SK-N-SH treated with all-trans-retinoic acid at 6 μM for 48 hours (cell line): ENCODE results near the gene SLC39A5.

Experiments
- ATAC-seq: fragments of 200-7000 bp; cut with Tn5 transposase; 3 replicates; pipeline ENCODE4 v1.9.1; 2020; ENCODE audit warnings: mild to moderate bottlenecking, moderate library complexity
- BACH2 ChIP-seq: fragments of 250-450 bp; sonication (Bioruptor Pico); IDR thresholded peaks from 2 replicates; pipeline ENCODE4 v1.9.0; 2021; ENCODE audit warnings: mild to moderate bottlenecking, borderline replicate concordance
- CREB5 ChIP-seq: fragments of 250-450 bp; sonication (Bioruptor Pico); IDR thresholded peaks from 2 replicates; pipeline ENCODE4 v1.5.1; 2020; ENCODE audit warnings: low read depth, mild to moderate bottlenecking, moderate library complexity
- CSDC2 ChIP-seq: fragments of 250-450 bp; sonication (Bioruptor Pico); IDR thresholded peaks from 2 replicates; pipeline ENCODE4 v1.5.0; 2020; ENCODE audit warnings: mild to moderate bottlenecking, moderate library complexity
- GLIS3 ChIP-seq: fragments of 250-450 bp; sonication (Bioruptor Pico); IDR thresholded peaks from 2 replicates; pipeline ENCODE4 v1.5.0; 2020; ENCODE audit warnings: mild to moderate bottlenecking, moderate library complexity
- ISL1 ChIP-seq: fragments of 250-450 bp; sonication (Bioruptor Pico); IDR thresholded peaks from 2 replicates; pipeline ENCODE4 v2.1.2; 2022; ENCODE audit warnings: mild to moderate bottlenecking, moderate library complexity
- OSR1 ChIP-seq: fragments of 250-450 bp; sonication (Bioruptor Pico); IDR thresholded peaks from 2 replicates; pipeline ENCODE4 v1.8.0; 2022; ENCODE audit warnings: moderate library complexity, mild to moderate bottlenecking, inconsistent platforms
- POU6F1 ChIP-seq: fragments of 250-450 bp; sonication (Bioruptor Pico); IDR thresholded peaks from 2 replicates; pipeline ENCODE4 v1.8.0; 2021; ENCODE audit warnings: low read depth, mild to moderate bottlenecking, moderate library complexity, borderline replicate concordance
- RARB ChIP-seq: fragments of 250-450 bp; sonication (Bioruptor Pico); IDR thresholded peaks from 2 replicates; pipeline ENCODE4 v1.8.0; 2021; ENCODE audit warnings: mild to moderate bottlenecking, moderate library complexity
- SNAI2 ChIP-seq: fragments of 250-450 bp; sonication (Bioruptor Pico); IDR thresholded peaks from 2 replicates; pipeline ENCODE4 v1.5.0; 2020; ENCODE audit warnings: mild to moderate bottlenecking, moderate library complexity
- TCF4 ChIP-seq: fragments of 250-450 bp; sonication (Bioruptor Pico); IDR thresholded peaks from 2 replicates; pipeline ENCODE4 v1.8.0; 2021; ENCODE audit warnings: mild to moderate bottlenecking, moderate library complexity, borderline replicate concordance
- ZC3H10 ChIP-seq: fragments of 250-450 bp; sonication (Bioruptor Pico); IDR thresholded peaks from 2 replicates; pipeline ENCODE4 v1.5.1; 2021; ENCODE audit warnings: mild to moderate bottlenecking, moderate library complexity
- ZFP3 ChIP-seq: fragments of 250-450 bp; sonication (Bioruptor Pico); IDR thresholded peaks from 2 replicates; pipeline ENCODE4 v1.5.0; 2020; ENCODE audit warnings: mild to moderate bottlenecking, moderate library complexity
- ZFP30 ChIP-seq: fragments of 450-650 bp; formaldehyde crosslinking; IDR thresholded peaks from 2 replicates; pipeline ENCODE4 v1.5.0; 2022; ENCODE audit warnings: mild to moderate bottlenecking, moderate library complexity
- ZNF565 ChIP-seq: fragments of 450-650 bp; formaldehyde crosslinking; conservative IDR thresholded peaks from 2 replicates; pipeline ENCODE4 v1.5.0; 2020; ENCODE audit warnings: low read depth, mild to moderate bottlenecking, moderate library complexity
- ZNF70 ChIP-seq: fragments of 450-650 bp; formaldehyde crosslinking; IDR thresholded peaks from 2 replicates; pipeline ENCODE4 v1.5.0; 2020; ENCODE audit warnings: mild to moderate bottlenecking, moderate library complexity
- ZNF8 ChIP-seq: fragments of 450-650 bp; formaldehyde crosslinking; IDR thresholded peaks from 2 replicates; pipeline ENCODE4 v1.5.0; 2020; ENCODE audit warnings: mild to moderate bottlenecking, moderate library complexity
- TF ChIP-seq, protein P1 (sequence below): fragments of 250-450 bp; sonication (Bioruptor Pico); IDR thresholded peaks from 2 replicates; pipeline ENCODE4 v1.5.0; 2020; ENCODE audit warnings: mild to moderate bottlenecking, moderate library complexity
- TF ChIP-seq, protein P2 (sequence below): fragments of 250-450 bp; sonication (Bioruptor Pico); IDR thresholded peaks from 2 replicates; pipeline ENCODE4 v1.5.1; 2021; ENCODE audit warnings: mild to moderate bottlenecking, moderate library complexity

Gene SLC39A5

GRCh38 chr12:56222531-56222895 is 7.3 kb upstream of the SLC39A5 start:
- TF ChIP-seq CSDC2 (CRISPR knock-in tag) (no peak), TCF4 (CRISPR knock-in tag) (no peak), GLIS3 (CRISPR knock-in tag) (no peak)
- no peak for ATAC-seq

DNA sequence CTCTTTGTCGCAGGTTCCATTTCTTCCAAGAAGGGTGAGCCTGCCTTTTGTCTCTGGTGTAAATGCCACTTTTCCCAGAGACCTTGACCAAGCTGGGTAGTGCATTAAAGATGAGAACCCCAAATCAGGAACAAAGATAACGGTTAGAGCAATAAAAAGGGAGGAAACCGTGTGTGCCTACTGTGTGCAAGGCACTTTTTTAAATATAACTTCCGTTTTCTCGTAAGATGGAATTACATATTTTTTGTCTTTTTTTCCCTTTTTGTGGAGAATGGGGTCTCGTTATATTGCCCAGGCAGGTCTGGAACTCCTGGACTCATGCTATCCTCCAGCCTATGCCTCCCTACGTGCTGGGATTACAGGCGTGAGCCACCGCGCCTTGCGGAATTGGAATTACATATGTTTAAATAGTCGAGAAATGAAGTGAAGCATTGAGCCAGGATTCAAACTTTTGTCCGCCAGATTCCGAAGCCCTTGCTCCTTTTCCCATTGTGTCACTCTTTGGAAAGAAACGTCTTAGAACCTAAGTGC is 6.2 kb upstream of the SLC39A5 start:
- TF ChIP-seq TCF4 (CRISPR knock-in tag) = no peak
- TF ChIP-seq BACH2 (CRISPR knock-in tag) = no peak
- TF ChIP-seq ZNF8 = no peak
- no peak; the same call in 1 of the 2 replicates for TF ChIP-seq ISL1 (CRISPR knock-in tag)
- no peak for TF ChIP-seq CREB5
- TF ChIP-seq ZNF565 (CRISPR knock-in tag) = no peak
- no peak for TF ChIP-seq GLIS3 (CRISPR knock-in tag)
- TF ChIP-seq, protein P1, sequence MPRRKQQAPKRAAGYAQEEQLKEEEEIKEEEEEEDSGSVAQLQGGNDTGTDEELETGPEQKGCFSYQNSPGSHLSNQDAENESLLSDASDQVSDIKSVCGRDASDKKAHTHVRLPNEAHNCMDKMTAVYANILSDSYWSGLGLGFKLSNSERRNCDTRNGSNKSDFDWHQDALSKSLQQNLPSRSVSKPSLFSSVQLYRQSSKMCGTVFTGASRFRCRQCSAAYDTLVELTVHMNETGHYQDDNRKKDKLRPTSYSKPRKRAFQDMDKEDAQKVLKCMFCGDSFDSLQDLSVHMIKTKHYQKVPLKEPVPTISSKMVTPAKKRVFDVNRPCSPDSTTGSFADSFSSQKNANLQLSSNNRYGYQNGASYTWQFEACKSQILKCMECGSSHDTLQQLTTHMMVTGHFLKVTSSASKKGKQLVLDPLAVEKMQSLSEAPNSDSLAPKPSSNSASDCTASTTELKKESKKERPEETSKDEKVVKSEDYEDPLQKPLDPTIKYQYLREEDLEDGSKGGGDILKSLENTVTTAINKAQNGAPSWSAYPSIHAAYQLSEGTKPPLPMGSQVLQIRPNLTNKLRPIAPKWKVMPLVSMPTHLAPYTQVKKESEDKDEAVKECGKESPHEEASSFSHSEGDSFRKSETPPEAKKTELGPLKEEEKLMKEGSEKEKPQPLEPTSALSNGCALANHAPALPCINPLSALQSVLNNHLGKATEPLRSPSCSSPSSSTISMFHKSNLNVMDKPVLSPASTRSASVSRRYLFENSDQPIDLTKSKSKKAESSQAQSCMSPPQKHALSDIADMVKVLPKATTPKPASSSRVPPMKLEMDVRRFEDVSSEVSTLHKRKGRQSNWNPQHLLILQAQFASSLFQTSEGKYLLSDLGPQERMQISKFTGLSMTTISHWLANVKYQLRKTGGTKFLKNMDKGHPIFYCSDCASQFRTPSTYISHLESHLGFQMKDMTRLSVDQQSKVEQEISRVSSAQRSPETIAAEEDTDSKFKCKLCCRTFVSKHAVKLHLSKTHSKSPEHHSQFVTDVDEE (CRISPR knock-in tag) = no peak
- TF ChIP-seq SNAI2 = no peak
- TF ChIP-seq POU6F1 (CRISPR knock-in tag) = no peak
- TF ChIP-seq OSR1 (CRISPR knock-in tag) = no peak
- no peak for TF ChIP-seq ZFP3 (CRISPR knock-in tag)
- TF ChIP-seq, all 23 proteins: peak for 0
- ATAC-seq = no peak

DNA sequence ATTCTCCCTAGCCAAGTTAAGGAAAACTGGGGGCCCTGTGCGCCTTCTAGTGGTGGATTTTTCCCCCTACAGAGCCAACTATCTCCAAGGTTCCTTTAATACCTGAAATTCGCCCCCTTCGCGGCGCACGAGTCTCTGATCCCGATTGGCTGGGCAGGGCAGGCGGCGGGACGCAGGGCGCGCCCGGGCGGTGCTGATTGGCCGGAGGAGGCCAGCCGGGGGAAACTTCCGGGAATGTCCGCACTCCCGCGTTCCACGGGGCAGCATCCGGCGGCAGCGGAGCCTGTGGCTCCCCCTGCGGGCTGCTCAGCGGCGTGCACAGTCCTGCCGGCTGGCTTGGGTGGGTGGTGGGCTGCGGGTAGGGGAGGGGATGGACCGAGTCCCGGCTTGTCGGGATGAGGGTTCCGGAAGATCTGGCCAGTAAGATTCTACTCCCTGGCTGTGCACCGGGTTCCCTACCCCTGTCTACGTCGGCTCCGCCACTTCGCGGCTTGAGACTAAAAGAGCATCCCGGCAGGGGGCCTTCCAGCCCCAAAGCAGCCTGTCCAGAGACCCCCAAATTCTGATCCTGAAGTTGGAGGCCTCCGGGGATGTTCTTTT is 5.6 kb upstream of the SLC39A5 start, which contains the start of gene NABP2:
Gene NABP2, plus strand, starts transcription at position 241 of the 600 bp plus-strand sequence. CDS start 515 bp downstream, outside the sequence.
- peak; percentile 85 for ATAC-seq
- no peak for TF ChIP-seq ISL1 (CRISPR knock-in tag)
- TF ChIP-seq, protein P1 (CRISPR knock-in tag) = 0 out of 2 replicates have a peak, but pooled peaks have one; percentile 27
- TF ChIP-seq ZNF70 (CRISPR knock-in tag) = no peak
- TF ChIP-seq, protein P2, sequence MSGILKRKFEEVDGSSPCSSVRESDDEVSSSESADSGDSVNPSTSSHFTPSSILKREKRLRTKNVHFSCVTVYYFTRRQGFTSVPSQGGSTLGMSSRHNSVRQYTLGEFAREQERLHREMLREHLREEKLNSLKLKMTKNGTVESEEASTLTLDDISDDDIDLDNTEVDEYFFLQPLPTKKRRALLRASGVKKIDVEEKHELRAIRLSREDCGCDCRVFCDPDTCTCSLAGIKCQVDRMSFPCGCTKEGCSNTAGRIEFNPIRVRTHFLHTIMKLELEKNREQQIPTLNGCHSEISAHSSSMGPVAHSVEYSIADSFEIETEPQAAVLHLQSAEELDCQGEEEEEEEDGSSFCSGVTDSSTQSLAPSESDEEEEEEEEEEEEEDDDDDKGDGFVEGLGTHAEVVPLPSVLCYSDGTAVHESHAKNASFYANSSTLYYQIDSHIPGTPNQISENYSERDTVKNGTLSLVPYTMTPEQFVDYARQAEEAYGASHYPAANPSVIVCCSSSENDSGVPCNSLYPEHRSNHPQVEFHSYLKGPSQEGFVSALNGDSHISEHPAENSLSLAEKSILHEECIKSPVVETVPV (CRISPR knock-in tag) = no peak
- TF ChIP-seq, all 23 proteins: peak for 1

DNA sequence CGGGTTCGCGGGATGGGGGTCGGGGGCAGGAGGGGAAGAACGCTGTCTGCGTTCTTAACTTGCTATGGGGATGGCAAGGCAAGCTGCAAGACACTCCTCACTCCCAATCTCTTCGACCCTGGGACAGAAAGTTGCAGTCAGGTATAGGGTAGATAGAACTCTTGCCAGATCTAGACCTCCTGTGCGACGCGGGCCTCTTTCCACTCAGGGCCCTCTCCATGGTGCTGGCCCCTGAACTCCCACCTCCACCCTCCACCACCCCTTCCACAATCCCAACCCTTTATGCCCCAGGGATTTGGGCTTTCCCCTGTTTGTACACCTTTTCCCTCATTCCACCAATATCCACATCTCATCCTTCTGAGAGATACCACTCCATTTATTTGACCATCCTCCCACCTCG is 4.9 kb upstream of the SLC39A5 start:
- TF ChIP-seq CREB5 (no peak), RARB (no peak), ZFP30 (CRISPR knock-in tag) (no peak), ZC3H10 (CRISPR knock-in tag) (no peak)
- ATAC-seq = no peak
